B cell (primary cell): Measurements from ENCODE around the gene ZMYND19.

Source experiments
- EZH2 ChIP-seq: IDR thresholded peaks from 2 replicates; pipeline ENCODE4 v1.6.1; 2012; ENCODE audit warnings: borderline replicate concordance, low read depth, mild to moderate bottlenecking, moderate library complexity, low read length; ENCODE audit not compliant: insufficient read depth, poor library complexity, severe bottlenecking
- TF ChIP-seq, protein P1 (sequence below): fragments of 200-600 bp; IDR thresholded peaks from one replicate; pipeline ENCODE4 v1.8.0; 2022; ENCODE audit warnings: antibody characterized with exemption, mild to moderate bottlenecking

DNA sequence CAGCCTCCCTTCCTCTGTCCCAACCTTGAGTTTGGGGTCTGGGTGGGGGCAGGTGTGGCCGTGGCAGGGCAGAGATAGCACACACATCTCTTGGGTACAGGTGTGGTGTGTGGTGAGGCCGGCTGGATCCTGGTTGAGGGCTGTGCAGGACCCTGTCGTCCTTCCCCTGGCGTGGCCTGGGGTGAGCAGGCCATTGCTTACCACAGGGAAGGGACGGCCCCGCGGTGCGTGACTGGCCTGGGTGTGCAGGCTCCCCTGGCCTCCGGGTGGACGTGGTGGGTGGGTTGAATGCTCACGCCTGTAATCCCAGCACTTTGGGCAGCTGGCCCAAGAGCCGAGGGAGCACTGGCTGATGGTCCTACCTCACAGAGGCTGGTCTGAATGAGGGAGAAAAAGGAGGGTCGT lies 16.4 kb upstream of the ZMYND19 start:
- no peak for TF ChIP-seq EZH2
- TF ChIP-seq, protein P1, sequence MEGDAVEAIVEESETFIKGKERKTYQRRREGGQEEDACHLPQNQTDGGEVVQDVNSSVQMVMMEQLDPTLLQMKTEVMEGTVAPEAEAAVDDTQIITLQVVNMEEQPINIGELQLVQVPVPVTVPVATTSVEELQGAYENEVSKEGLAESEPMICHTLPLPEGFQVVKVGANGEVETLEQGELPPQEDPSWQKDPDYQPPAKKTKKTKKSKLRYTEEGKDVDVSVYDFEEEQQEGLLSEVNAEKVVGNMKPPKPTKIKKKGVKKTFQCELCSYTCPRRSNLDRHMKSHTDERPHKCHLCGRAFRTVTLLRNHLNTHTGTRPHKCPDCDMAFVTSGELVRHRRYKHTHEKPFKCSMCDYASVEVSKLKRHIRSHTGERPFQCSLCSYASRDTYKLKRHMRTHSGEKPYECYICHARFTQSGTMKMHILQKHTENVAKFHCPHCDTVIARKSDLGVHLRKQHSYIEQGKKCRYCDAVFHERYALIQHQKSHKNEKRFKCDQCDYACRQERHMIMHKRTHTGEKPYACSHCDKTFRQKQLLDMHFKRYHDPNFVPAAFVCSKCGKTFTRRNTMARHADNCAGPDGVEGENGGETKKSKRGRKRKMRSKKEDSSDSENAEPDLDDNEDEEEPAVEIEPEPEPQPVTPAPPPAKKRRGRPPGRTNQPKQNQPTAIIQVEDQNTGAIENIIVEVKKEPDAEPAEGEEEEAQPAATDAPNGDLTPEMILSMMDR, result no peak
